Activated CD8-positive, alpha-beta memory T cell treated with anti-CD3 and anti-CD28 coated beads for 48 hours (primary cell): ENCODE results near the gene CXCL14.
A peak's percentile ranks its signal among the peaks of the same experiment; 100 is the strongest.

Experiments used
- DNase-seq, 3 experiments: peaks; one replicate each; pipeline ENCODE4 v3.0.0-alpha.2; 2020; ENCODE audit warnings: low read depth in 2 of 3, low spot score in 2 of 3

The CXCL14 gene

DNA sequence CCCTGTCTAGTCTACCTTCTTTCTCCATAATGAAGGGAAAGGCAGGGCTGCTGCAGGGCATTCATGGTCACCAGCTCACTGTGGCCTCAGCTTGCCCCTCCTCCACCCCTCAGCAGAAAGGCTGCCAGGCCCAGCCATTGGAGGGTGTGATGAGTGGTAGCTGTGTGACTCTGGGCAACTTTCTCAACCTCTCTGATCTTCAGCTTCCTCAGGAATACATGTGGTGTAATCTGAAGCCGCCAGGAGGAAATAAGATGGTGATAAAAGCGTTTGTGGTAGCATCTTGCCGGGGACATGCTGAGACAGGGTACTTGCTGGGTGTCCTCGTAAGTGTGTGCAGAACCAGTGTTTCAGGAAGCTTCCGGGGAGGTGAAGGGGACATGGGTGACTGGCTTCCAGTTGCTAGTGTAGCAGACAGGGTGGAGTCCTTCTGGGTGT is 9.8 kb downstream of the CXCL14 start:
- no peak for DNase-seq

GRCh38 chr5:135568246-135568645 is 10.5 kb downstream of the CXCL14 start:
- DNase-seq, result no peak

DNA sequence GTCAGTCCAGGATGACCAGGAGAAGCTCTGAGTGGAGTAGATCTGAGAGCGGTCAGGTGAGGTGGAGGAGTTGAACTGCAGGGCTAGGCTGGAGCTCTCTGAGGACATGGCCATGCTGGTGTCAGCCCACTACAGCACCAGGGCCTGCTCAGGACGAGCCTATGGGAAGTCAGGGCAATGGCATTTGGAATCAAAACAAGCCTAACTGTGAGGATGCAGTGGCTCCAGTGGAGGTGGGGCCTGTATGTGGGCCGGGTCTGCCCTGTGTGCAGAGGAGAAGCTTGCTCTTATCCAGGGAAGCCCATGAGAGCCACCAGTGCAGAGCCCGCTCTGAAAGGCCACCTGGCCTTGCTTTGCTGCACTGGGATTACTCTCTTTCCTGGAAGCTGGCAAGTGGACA is 11.1 kb downstream of the CXCL14 start:
- no peak for DNase-seq

DNA sequence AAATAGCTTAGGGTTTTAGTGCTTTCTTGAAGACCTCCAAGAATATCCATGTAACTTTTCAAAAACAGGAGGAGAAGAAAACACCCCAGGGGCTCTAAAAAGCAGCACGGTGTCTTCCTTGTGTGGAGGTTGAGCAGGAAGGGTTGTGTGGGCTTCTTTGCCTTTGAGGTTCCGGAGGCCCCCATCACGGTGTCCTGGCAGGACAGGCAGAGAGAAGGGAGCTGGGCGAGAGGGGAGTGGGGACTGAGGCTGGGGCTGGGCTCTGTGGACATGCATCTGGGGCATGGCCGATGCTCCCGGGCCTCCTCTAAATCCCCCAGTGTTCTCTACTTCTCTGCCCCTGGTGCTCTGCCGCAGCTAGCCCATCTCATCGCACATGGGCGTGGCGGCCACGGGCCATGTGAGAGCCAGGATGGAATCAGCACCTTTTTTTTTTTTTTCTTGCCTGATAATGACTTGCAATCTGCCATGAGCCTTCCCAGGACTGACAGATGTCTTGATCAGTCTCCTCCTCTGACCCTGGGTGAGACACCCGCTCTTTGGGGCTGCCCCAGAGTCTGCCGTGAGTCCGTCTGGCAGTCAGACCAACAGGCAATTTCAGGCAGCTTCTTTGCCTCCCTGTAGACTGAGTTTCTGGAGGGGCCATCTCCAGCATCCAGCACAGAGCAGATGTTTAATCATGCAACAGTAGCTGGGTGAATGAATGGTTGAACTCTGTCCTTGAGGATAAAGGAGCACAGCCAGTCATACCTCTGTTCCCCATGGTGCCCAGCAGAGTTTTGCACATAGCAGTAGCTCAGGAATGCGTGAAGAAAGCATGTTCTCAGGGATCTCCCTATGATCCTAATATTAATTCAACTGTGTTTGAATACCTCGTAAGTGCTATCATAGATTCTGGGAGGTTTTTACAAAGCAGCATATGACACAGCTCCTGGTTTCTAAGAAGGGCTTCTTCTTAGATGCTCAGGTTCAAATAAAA is 12.1 kb downstream of the CXCL14 start:
- no peak for DNase-seq

GRCh38 chr5:135565725-135566421 is 12.9 kb downstream of the CXCL14 start:
- DNase-seq, result peak; percentile 14 to 63 (median 51)

- DNase-seq, result no peak
These were observed 13.5 kb downstream of the CXCL14 start for GRCh38 chr5:135565266-135565665.

- DNase-seq, result no peak
These were observed 14.5 kb downstream of the CXCL14 start for GRCh38 chr5:135564331-135564730.

GRCh38 chr5:135561266-135561665 is 17.5 kb downstream of the CXCL14 start:
- DNase-seq, result no peak

DNA sequence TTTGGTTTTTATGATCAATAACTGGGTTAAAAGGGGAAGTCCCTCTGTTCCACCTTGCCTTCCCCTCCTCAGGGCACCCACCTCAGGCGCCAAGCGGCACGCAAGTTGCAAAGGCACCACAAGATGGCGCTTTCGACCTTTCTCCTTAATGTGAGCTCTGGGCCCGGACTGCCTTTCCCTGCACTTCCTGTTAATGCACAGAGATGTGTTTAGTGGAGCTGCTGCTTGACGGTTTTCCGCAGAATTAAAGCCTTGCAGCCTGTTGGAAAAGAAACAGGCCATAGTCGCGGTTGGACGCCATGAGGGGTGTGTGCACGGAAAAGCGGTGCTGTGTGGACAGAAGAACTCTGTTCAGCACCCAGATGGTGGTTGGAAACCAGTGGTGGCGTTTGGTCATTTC is 17.9 kb downstream of the CXCL14 start:
- DNase-seq, result peak in 2 of 3 experiments; percentile 22 to 49

DNA sequence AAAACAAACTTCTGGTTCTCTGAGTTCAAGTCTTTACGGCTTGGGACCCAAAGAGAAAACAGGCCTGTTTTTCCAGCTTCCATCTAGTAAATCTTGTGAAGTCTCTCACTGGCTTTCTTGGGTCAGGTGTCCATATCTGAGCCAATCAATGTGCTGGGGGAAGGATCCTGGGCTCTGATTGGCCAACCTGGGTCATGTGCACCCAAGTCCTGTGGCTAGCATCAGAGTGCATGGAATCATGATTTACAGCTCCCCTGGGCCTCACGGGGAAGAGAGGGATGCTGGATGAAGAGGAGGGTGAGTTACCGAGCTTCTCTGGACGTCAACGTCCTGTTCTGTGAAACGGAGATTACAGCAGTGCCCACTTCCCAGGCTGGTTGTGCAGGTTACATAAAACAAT is 19.4 kb downstream of the CXCL14 start:
- no peak for DNase-seq

DNA sequence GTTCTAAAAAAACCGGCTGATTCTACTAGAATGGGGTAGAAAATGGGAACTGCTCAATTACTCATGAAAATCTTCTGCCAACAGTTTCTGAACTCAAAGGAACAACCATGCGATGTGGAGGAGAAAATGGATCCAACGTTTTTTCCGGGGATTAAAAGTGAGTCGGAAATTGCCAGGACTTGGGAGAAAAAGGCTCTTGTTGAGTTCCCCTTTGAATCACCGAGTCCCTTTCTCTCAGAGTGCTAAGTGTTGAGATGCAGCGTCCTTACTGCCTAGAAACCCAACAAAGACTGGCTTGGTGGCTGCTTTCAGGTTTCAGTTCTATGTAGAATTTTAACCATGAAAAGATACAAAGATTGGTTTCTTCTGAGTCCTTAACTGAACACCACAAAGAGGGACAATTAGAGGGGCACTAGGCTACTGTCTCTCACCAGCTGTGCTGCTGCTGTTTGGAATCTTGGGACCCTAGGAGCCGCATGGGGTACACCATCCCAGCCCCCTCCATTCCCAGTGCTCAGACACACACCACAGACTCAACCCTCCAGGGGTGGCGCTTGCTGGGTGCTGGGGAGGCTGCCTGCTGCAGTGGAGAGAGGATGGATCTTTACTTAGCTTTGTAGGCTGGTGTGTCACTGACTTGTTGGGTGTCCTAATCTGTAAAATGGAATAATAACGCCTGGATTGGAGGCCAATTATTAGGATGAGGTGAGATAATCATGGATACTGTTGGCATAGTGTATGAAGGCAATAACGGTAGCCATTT is 21.5 kb downstream of the CXCL14 start:
- no peak for DNase-seq

DNA sequence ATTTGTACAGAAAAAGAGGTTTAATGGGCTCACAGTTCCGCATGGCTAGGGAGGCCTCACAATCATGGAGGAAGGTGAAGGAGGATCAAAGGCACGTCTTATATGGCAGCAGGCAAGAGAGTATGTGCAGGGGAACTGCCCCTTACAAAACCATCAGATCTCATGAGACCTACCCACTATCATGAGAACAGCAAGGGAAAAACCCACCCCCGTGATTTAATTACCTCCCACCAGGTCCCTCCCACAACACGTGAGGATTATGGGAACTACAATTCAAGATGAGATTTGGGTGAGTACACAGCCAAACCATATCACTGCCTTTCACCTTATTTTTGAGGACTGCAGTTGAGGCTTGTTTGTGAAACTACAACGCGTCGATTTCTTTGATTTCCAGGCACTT is 22.2 kb downstream of the CXCL14 start:
- DNase-seq, result no peak

DNA sequence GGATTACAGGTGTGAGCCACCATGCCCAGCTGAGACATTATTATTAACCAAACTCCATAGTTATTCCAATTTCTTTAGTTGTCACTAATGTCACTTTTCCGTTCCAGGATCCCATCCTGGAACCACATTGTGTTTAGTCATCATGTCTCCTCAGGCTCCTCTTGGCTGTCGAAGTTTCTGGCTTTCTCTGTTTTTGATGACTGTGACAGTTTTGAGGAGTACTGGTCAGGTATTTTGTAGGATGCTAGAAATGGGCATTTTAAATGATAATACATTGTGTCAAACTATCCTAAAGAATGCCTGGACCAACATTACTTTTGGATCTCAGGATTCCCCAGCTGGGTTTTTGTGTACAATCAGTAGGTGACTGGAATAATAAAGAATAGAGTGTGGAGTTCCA is 23.3 kb downstream of the CXCL14 start:
- DNase-seq, result no peak

GRCh38 chr5:135553688-135554462 is 24.9 kb downstream of the CXCL14 start:
- no peak for DNase-seq

DNA sequence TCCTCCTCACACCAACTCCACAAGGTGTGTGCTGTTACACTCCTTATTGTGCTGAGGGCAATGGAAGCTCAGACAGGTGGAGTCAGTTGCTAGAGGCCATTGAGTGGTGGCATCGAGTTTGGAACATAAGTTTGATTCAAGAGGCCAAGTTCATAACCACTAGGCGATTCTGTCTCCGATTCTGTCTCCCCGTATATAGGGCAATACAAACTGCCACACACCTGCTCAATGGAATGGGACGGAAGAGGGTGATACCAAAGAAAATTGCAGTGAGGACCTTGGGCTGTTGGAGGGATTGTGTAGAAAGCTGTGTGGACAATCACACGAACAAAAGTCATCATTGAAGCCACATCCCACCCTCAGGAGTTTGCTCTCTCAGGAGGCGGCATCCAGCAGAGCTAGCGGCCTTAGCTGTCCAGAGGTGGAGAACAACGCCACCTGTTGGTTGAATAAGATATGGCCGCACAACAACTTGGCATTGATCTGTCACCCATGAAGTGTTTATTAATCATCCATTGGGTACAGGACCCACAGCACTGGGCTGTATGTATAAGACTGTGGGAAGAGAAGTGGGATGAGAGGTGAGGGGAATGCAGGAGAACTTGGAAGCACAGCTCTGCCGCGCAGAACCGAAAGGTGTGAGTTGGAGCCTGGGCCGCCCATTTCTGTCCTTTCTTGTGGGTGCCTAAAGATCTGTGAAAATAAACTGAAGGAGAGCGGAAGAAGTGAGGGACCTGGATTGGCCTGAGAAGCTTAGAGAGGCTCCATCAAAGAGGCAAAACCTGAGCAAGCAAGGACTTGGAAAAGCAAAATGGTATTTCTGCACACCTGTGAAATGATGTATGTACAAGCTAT is 27.0 kb downstream of the CXCL14 start:
- DNase-seq, result peak in 2 of 3 experiments; percentile 15 to 40

GRCh38 chr5:135549413-135549812 is 29.4 kb downstream of the CXCL14 start:
- DNase-seq, result no peak

- DNase-seq, result no peak
These were observed 31.1 kb downstream of the CXCL14 start for GRCh38 chr5:135547590-135548254.

- DNase-seq, result no peak
These were observed 31.9 kb downstream of the CXCL14 start for GRCh38 chr5:135546912-135547311.

DNA sequence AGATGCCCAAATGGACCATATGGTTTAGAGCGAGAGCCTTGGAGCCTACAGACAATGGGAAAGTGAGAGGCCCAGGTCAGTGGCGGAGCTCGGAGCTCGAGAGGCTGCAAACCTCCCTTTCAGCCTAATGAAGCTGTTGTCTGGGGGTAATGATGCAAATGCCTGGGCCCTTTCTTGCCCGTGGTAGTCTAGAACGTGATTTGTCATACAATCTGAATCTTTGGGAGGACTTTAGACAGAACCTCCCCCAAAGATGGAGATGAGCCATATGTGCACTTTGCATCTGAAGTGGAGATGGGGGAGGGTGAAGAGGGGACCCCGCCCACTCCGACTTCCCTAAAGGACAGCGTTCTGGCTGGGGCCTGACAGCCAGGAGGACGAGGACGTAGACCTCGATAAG is 32.7 kb downstream of the CXCL14 start:
- DNase-seq, result no peak
